H1 (cell line): ENCODE data around the gene RAP2A. TPM values are rescaled to one million over a fixed set of nuclear protein-coding genes. Genes with fewer than 3 reads are reported as not detected.

Experiments
- GTF2F1 ChIP-seq: IDR thresholded peaks from 2 replicates; pipeline ENCODE4 v1.6.1; 2012; ENCODE audit warnings: low read depth, low read length, improper control_type of control experiment, borderline replicate concordance
- KDM4A ChIP-seq: IDR thresholded peaks from one replicate; pipeline ENCODE4 v1.7.1; 2012; ENCODE audit warnings: low read depth, mild to moderate bottlenecking, moderate library complexity, low read length, inconsistent platforms; ENCODE audit not compliant: severe bottlenecking
- MAX ChIP-seq: IDR thresholded peaks from 2 replicates; pipeline ENCODE4 v1.6.1; 2012; ENCODE audit warnings: inconsistent platforms
- POLR2A ChIP-seq, 2 experiments: IDR thresholded peaks; 1 replicate in 1 of 2; 2 replicates in 1 of 2; pipeline ENCODE4 v1.6.1; 2011; ENCODE audit warnings: low read depth in 2 of 2, low read length in 2 of 2, mild to moderate bottlenecking in 2 of 2; ENCODE audit errors: control extremely low read depth in 1 of 2
- polyA plus RNA-seq, 7 experiments: library from polyadenylated mRNA; depleted of rRNA in 3 of 7; stranded (reverse) in 5 of 7; unstranded in 2 of 7; fragments of >200 nt in 5 of 7; fragments of 200-250 nt in 2 of 7; gene quantifications; 1 replicate in 5 of 7; 2 replicates in 1 of 7; 4 replicates in 1 of 7; pipeline versions ENCODE4 v1.2.1 to v1.2.3, GENCODE V29; 2011 to 2013; ENCODE audit warnings: missing spikeins in 2 of 7, mixed read lengths in 2 of 7
- total RNA-seq: library from RNA; stranded (reverse); fragmentation: NEBNext Ultra II Directional; extraction: Animal tissue kit (Norgen Biotek cat#: 25700); gene quantifications from 2 replicates; pipeline ENCODE4 v1.2.1, GENCODE V29; 2021

Gene RAP2A
- total and polyA plus RNA-seq, 2 of the 8 experiments (the other 6 are each of a cell fraction or from before 2014, with no cell fraction given), result 8.4 to 43.4 TPM

- TF ChIP-seq POLR2A (IDR thresholded peaks at IDR 0.05; ENCODE audit: control extremely low read depth in 1 of 2, low read depth in 2 of 2, low read length in 2 of 2) (no peak), GTF2F1 (no peak), MAX (no peak), KDM4A (no peak)
These were observed 49.5 kb downstream of the RAP2A start (continued) for GRCh38 chr13:97483465-97483864.
